Kidney epithelial cell (primary cell): ENCODE measurements around the gene DEF6. TPM values are rescaled to one million over a fixed set of nuclear protein-coding genes. Genes with fewer than 3 reads are reported as not detected.

Source experiments
- DNase-seq: peaks from one replicate; pipeline ENCODE4 v3.0.0-alpha.2; 2010; ENCODE audit warnings: low read depth
- H3K27me3 ChIP-seq: 2 replicates; pipeline ENCODE4 v1.6.0; 2011; ENCODE audit warnings: low read length; ENCODE audit not compliant: control insufficient read depth, insufficient read depth
- H3K36me3 ChIP-seq: 2 replicates; pipeline ENCODE4 v1.5.1; 2011; ENCODE audit warnings: low read length; ENCODE audit not compliant: control insufficient read depth, insufficient read depth
- H3K4me3 ChIP-seq: 2 replicates; pipeline ENCODE4 v1.5.1; 2011; ENCODE audit warnings: low read depth, mild to moderate bottlenecking, control low read depth, low read length
- total RNA-seq: library from RNA; depleted of rRNA; stranded (reverse); fragments of >200 nt; gene quantifications from 2 replicates; pipeline ENCODE4 v1.2.3, GENCODE V29; 2015
- TF ChIP-seq, protein P1 (sequence below): IDR thresholded peaks from 2 replicates; pipeline ENCODE4 v1.5.1; 2011; ENCODE audit warnings: mild to moderate bottlenecking, moderate library complexity, low read length, control low read depth, inconsistent platforms; ENCODE audit not compliant: insufficient read depth, poor library complexity, severe bottlenecking

DEF6 gene
- total RNA-seq, 1 donor from 2014 or later, result 3.2 TPM

DNA sequence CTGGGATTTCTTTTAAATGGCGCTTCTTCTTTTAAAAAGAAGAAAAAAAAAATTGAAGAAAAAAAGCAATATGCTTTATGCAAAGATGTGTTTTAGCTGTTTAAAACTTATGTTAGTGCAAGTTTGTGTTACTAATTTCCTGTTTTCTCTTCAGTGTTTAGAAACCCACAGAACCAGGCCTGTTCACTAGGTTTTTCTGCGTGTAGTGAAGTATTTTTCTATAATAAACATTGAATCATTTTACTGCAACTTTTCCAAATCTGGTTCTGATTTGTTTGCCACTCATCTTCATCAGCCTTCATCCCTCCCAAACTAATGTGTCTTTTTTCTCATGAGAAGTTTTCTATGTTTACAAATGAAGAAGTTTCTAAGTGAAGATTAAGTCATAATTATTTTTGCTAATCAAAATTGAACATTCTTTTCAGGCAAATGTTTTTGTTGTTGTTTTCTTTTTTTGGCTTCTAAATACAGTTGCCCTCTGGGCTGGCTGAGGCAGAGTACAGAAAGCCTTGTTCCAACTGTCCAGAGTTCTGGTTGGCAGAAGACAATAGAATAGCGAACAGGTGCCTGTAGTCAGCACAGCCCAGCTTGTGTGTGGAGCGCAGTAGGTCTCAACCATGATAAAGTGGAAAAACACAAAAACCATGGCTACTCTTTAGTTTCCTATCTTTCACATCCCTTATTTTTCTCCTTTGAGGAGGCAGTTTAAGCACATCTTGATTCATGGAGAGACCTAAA is 23.6 kb upstream of the DEF6 start:
- H3K4me3 ChIP-seq, result no peak overlapping the region
- no peaks in the 10 kb centered on the region for H3K36me3 ChIP-seq
- no peak for DNase-seq
- H3K27me3 ChIP-seq, result no peaks in the 10 kb centered on the region
- TF ChIP-seq, protein P1, sequence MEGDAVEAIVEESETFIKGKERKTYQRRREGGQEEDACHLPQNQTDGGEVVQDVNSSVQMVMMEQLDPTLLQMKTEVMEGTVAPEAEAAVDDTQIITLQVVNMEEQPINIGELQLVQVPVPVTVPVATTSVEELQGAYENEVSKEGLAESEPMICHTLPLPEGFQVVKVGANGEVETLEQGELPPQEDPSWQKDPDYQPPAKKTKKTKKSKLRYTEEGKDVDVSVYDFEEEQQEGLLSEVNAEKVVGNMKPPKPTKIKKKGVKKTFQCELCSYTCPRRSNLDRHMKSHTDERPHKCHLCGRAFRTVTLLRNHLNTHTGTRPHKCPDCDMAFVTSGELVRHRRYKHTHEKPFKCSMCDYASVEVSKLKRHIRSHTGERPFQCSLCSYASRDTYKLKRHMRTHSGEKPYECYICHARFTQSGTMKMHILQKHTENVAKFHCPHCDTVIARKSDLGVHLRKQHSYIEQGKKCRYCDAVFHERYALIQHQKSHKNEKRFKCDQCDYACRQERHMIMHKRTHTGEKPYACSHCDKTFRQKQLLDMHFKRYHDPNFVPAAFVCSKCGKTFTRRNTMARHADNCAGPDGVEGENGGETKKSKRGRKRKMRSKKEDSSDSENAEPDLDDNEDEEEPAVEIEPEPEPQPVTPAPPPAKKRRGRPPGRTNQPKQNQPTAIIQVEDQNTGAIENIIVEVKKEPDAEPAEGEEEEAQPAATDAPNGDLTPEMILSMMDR, result no peak

DNA sequence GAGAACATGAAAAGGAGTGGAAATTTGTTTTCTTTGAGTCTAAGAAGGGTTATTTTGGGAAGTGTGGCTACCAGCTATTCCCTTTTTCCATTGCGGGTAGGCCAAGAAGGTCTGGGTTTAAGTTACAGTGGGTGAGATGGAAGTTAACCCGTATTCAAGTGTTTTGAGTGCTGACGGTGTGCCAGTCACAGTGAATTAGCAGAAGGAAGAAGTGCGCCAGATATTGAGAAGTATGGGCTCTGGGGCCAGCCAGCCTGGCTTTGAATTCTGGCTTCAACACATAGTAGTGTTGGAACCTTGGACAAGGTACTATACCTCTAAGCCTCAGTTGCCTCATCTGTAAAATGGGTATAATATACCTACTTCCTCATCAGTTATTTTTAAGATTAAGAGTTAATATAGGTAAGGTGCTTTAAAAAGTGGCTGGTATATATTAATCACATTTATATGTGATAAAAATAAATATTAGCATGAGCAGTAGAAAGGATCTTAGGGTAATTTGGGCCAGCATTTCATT is 21.8 kb upstream of the DEF6 start:
- Histone ChIP-seq H3K36me3 (no peaks in the 10 kb centered on the region), H3K4me3 (no peak overlapping the region), H3K27me3 (no peaks in the 10 kb centered on the region)
- DNase-seq, result no peak
- TF ChIP-seq, protein P1, result no peak

DNA sequence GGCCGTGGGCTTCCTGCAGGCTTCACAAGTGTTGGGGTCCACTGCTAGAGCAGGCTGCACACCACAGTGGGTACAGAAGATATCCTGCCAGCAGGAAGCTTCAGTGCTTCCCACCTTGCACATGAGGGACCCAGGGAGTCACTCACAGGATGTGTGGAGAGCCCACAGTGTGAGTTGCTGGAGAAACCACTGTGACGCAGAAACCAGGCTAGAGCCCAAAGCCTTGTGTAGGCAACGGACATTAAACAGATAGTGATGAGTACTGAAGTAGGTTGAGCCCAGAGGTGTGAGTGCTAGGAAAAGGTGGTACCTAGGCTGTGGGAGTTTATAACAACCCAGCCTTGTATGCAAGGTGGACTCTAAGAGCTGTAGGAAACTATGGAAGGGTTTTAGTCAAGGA is 18.9 kb upstream of the DEF6 start:
- TF ChIP-seq, protein P1, result no peak
- DNase-seq, result no peak
- Histone ChIP-seq H3K4me3 (no peak overlapping the region), H3K36me3 (peaks cover 2% of the 10 kb centered on the region), H3K27me3 (no peaks in the 10 kb centered on the region)

DNA sequence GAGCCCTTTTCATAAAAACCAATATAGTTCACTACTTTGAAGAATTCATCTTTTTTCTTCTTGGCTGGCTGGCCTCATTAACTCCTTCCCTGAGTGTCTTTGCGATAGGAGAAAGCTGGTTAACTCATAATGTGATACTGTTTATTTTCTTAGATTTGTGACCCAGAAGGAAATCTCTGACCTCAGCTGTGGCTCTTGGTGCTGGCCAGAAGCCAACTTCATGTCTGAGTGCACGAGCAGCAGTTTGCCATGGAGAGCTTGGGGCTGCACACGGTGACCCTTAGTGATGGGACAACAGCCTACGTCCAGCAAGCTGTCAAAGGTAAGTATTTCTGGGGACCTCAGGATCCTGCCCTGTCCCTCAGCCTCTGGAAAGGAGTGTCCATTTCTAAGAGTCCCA is 16.7 kb upstream of the DEF6 start:
- H3K36me3 ChIP-seq, result peaks cover 2% of the 10 kb centered on the region
- H3K4me3 ChIP-seq, result no peak overlapping the region
- H3K27me3 ChIP-seq, result no peaks in the 10 kb centered on the region
- DNase-seq, result no peak
- TF ChIP-seq, protein P1, result no peak

DNA sequence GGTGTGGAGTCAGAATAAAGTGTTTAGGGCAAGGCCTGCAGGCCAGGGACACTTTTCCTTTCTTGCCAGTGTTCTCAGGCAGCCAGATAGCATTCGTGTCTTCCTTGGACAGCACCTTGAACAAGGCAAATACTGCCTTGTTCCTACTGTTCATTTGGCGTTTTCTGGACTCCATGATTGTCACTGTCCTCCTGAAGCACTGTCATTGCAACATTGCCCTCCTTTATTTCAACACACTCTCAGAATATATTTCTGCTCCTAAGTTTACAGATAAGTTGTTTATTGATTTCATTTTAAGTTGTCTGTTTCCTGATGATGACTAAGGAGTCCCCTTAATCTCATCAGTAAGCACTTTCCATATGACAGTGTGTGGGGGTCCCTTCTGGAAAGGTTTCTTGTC is 15.1 kb upstream of the DEF6 start:
- TF ChIP-seq, protein P1, result no peak
- DNase-seq, result no peak
- H3K4me3 ChIP-seq, result no peak overlapping the region
- peaks cover 2% of the 10 kb centered on the region for H3K36me3 ChIP-seq
- H3K27me3 ChIP-seq, result no peaks in the 10 kb centered on the region

DNA sequence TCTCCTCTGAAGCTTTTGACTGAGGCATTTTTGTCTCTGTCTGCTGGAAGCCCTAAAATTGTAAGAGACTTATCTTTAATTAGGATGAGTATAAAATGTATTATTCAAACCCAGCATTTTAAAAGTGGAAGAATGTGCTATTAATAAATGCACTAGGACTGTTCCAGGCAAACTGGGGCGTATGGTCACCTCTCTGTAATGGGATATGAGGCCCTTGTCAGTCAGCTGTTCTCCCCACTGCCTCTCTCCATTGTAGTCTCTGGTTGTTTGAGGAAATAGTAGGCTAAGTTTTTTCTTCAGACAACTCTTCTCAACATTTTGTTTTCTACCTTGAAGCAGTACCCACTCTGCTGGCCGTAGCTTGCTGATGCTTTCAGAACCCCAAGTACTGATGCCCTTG is 14.3 kb upstream of the DEF6 start:
- no peaks in the 10 kb centered on the region for H3K27me3 ChIP-seq
- TF ChIP-seq, protein P1, result no peak
- no peak overlapping the region for H3K4me3 ChIP-seq
- no peak for DNase-seq
- peaks cover 2% of the 10 kb centered on the region for H3K36me3 ChIP-seq
